NCI-H2227 treated with DMSO at 0.1 percent for 48 hours (cell line): ENCODE results near the gene PDPK1.

Source experiments
- DNase-seq: peaks from one replicate; lab custom pipeline; 2025; lab: John Stamatoyannopoulos, UW

PDPK1 gene

GRCh38 chr16:2537451-2538379, at the start of gene PDPK1:
TSS of gene PDPK1 (plus strand) at chr16:2538021. CDS start at chr16:2538113, 92 bp downstream.
- DNase-seq = peak; percentile 90

GRCh38 chr16:2489581-2489980, 48.2 kb upstream of the PDPK1 start:
- no peak for DNase-seq

GRCh38 chr16:2490190-2491105, 47.4 kb upstream of the PDPK1 start:
- no peak for DNase-seq

- no peak for DNase-seq
Measured at GRCh38 chr16:2492292-2492691, 45.5 kb upstream of the PDPK1 start.

GRCh38 chr16:2493605-2494004, 44.2 kb upstream of the PDPK1 start:
- DNase-seq = no peak

- DNase-seq = no peak
Measured at GRCh38 chr16:2494616-2495015, 43.2 kb upstream of the PDPK1 start.

- DNase-seq = no peak
Measured at GRCh38 chr16:2495041-2495440, 42.8 kb upstream of the PDPK1 start.

GRCh38 chr16:2496223-2497115, 41.4 kb upstream of the PDPK1 start:
- DNase-seq = no peak

- DNase-seq = no peak
Measured at GRCh38 chr16:2497116-2497630, 40.6 kb upstream of the PDPK1 start.

- DNase-seq = no peak
Measured at GRCh38 chr16:2497695-2498484, 39.9 kb upstream of the PDPK1 start.

- DNase-seq = no peak
Measured at GRCh38 chr16:2498531-2499253, 39.1 kb upstream of the PDPK1 start.

GRCh38 chr16:2499454-2499853, 38.4 kb upstream of the PDPK1 start:
- DNase-seq = no peak

GRCh38 chr16:2499890-2500429, 37.9 kb upstream of the PDPK1 start:
- DNase-seq = no peak

- DNase-seq = no peak
Measured at GRCh38 chr16:2500430-2500917, 37.3 kb upstream of the PDPK1 start.

GRCh38 chr16:2500918-2501750, 36.7 kb upstream of the PDPK1 start:
- peak; percentile 71 for DNase-seq

GRCh38 chr16:2501946-2502895, 35.6 kb upstream of the PDPK1 start:
- no peak for DNase-seq

- no peak for DNase-seq
Measured at GRCh38 chr16:2505695-2506094, 32.1 kb upstream of the PDPK1 start.
